HepG2 (cell line): ENCODE results near the gene TNS1. TPM values are rescaled to one million over a fixed set of nuclear protein-coding genes. Genes with fewer than 3 reads are reported as not detected.

Source experiments
- HNRNPLL ChIP-seq: fragments of 200-400 bp; formaldehyde crosslinking; IDR thresholded peaks from 2 replicates; pipeline ENCODE4 v1.6.1; 2017; ENCODE audit warnings: mild to moderate bottlenecking, low read depth, low read length; ENCODE audit not compliant: poor library complexity, severe bottlenecking
- MZF1 ChIP-seq: sonication (generic); formaldehyde crosslinking; IDR thresholded peaks from 2 replicates; pipeline ENCODE4 v1.8.1; 2023; ENCODE audit warnings: mild to moderate bottlenecking, missing genetic modification reagents, borderline replicate concordance
- NR2F6 ChIP-seq, 2 experiments: IDR thresholded peaks; 2 replicates each; pipeline ENCODE4 v1.6.1; 2016; ENCODE audit warnings: antibody characterized with exemption in 1 of 2, mild to moderate bottlenecking in 1 of 2
- SAP130 ChIP-seq: IDR thresholded peaks from 2 replicates; pipeline ENCODE4 v1.6.1; 2016; ENCODE audit warnings: low read depth
- TMF1 ChIP-seq: sonication (generic); formaldehyde crosslinking; IDR thresholded peaks from 2 replicates; pipeline ENCODE4 v1.8.1; 2022; ENCODE audit warnings: low read depth, missing genetic modification reagents
- ZBTB21 ChIP-seq: sonication (generic); formaldehyde crosslinking; IDR thresholded peaks from 2 replicates; pipeline ENCODE4 v1.4.0; 2020; ENCODE audit warnings: missing genetic modification reagents
- ZBTB4 ChIP-seq: sonication (generic); formaldehyde crosslinking; IDR thresholded peaks from 2 replicates; pipeline ENCODE4 v1.4.0; 2020; ENCODE audit warnings: missing genetic modification reagents, mild to moderate bottlenecking, borderline replicate concordance
- ZIK1 ChIP-seq: sonication (generic); formaldehyde crosslinking; IDR thresholded peaks from 2 replicates; pipeline ENCODE4 v1.5.0; 2020; ENCODE audit warnings: mild to moderate bottlenecking, low read depth, missing genetic modification reagents, borderline replicate concordance
- ZNF383 ChIP-seq: sonication (generic); formaldehyde crosslinking; IDR thresholded peaks from 2 replicates; pipeline ENCODE4 v1.4.0; 2020; ENCODE audit warnings: missing genetic modification reagents, mild to moderate bottlenecking, borderline replicate concordance
- polyA plus RNA-seq, 8 experiments: library from polyadenylated mRNA; depleted of rRNA in 3 of 8; stranded (reverse) in 7 of 8; unstranded in 1 of 8; fragments of >200 nt; fragmentation: Illumina TruSeq in 4 of 8; extraction: Trizol in 4 of 8; gene quantifications; 2 replicates each; pipeline versions ENCODE4 v1.2.1 to v1.2.3, GENCODE V29; 2011 to 2016; ENCODE audit warnings: low read depth in 4 of 8, missing spikeins in 1 of 8, mixed read lengths in 1 of 8; ENCODE audit not compliant: insufficient read depth in 1 of 8
- total RNA-seq, 5 experiments: library from RNA; depleted of rRNA; stranded (reverse); fragments of >200 nt; fragmentation: Illumina TruSeq; extraction: Trizol; gene quantifications; 2 replicates each; pipeline ENCODE4 v1.2.3, GENCODE V29; 2016; ENCODE audit warnings: low read depth in 1 of 5

TNS1 gene
- total and polyA plus RNA-seq, 2 of the 13 experiments (the other 11 are each of a cell fraction or from before 2014, with no cell fraction given): 1.9 to 118 TPM

DNA sequence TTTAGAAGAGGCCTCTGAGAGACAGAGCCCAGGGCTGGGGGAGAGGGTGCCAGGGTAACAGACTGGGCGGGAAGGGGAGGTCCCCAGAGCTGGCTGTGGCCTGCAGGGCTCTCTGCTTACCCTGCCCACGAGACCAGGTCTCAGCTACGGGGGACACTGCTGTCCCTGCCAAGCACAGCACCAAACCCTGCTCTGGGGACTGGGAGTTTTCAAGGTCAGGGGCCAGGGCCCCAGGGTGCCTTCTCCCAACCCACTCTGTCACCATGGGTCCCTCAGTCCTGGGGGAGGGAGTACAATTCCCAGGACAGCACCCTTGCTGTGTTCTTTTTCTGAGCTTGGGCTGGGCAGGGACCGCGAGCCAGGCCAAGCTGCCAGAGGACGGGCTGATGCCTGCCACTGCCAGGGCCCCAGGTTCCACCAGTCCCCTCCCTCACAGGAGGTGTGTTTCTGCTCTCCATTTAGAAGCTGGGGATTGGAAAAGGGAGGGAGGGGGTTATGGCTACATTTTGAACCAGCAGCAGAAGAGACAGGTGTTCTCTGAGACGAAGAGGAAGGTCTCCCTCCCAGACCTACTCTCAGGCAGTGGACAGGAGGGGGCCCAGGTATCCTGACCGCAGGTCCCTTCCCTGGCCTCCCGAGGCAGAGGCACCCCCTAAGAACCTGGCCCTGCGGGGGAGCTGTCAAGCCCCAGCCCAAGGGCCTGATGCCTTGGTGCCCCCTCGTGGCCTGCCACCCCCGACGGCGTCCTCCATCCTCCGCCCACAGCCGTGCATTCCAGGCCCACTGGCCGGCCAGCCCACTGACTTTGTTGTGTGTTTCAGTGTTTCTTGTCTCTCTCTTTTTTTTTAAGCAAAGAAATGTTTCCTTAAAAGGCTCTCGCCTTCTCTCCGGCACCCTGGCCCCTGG, 80.4 kb downstream of the TNS1 start (continued):
- TF ChIP-seq NR2F6 (IDR thresholded peaks at IDR 0.05) (no peak), NR2F6 (CRISPR knock-in tag; IDR thresholded peaks at IDR 0.05) (0 out of 2 replicates have a peak, but pooled peaks have one; percentile 6), SAP130 (CRISPR knock-in tag) (0 out of 2 replicates have a peak, but pooled peaks have one; percentile 18), TMF1 (CRISPR knock-in tag) (no peak), ZBTB4 (no peak), ZNF383 (CRISPR knock-in tag) (no peak), MZF1 (no peak), ZBTB21 (CRISPR knock-in tag) (no peak), HNRNPLL (peak; percentile 24), ZIK1 (CRISPR knock-in tag) (0 out of 2 replicates have a peak, but pooled peaks have one; percentile 60)
- TF ChIP-seq, all 625 proteins: peak for 39
